ENCODE measurements around the gene KRT81.

- TF ChIP-seq, protein P1, sequence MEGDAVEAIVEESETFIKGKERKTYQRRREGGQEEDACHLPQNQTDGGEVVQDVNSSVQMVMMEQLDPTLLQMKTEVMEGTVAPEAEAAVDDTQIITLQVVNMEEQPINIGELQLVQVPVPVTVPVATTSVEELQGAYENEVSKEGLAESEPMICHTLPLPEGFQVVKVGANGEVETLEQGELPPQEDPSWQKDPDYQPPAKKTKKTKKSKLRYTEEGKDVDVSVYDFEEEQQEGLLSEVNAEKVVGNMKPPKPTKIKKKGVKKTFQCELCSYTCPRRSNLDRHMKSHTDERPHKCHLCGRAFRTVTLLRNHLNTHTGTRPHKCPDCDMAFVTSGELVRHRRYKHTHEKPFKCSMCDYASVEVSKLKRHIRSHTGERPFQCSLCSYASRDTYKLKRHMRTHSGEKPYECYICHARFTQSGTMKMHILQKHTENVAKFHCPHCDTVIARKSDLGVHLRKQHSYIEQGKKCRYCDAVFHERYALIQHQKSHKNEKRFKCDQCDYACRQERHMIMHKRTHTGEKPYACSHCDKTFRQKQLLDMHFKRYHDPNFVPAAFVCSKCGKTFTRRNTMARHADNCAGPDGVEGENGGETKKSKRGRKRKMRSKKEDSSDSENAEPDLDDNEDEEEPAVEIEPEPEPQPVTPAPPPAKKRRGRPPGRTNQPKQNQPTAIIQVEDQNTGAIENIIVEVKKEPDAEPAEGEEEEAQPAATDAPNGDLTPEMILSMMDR (IDR thresholded peaks at IDR 0.05) = no peak
- TF ChIP-seq POLR2AphosphoS5 (IDR thresholded peaks at IDR 0.05; ENCODE audit: low read depth, low read length) (no peak), SIN3A (IDR thresholded peaks at IDR 0.05; ENCODE audit: borderline replicate concordance, insufficient read depth, low read depth, low read length) (no peak), REST (IDR thresholded peaks at IDR 0.05; ENCODE audit: insufficient read depth in 1 of 2, low read depth in 2 of 2, low read length in 1 of 2) (no peak), TCF7L2 (IDR thresholded peaks at IDR 0.05; ENCODE audit: low read depth, low read length) (no peak)
Measured at GRCh38 chr12:52258335-52258901, 32.9 kb downstream of the KRT81 start.

Measured in Panc1 (cell line).